NOMO-1 (cell line): ENCODE measurements around the gene ITPK1.

ENCODE experiments used
- DNase-seq, 2 experiments: peaks; one replicate each; lab custom pipeline; 2025; ENCODE audit not compliant: unreplicated experiment in 2 of 2; lab: John Stamatoyannopoulos, UW

ITPK1 gene

GRCh38 chr14:92930737-92931602, 184.8 kb downstream of the ITPK1 start:
- no peak for DNase-seq

GRCh38 chr14:92929689-92930608, 185.8 kb downstream of the ITPK1 start:
- DNase-seq = no peak

GRCh38 chr14:92928961-92929688, 186.6 kb downstream of the ITPK1 start:
- DNase-seq = no peak

GRCh38 chr14:92928258-92928629, 187.5 kb downstream of the ITPK1 start:
- no peak for DNase-seq

- no peak for DNase-seq
Measured at GRCh38 chr14:92927349-92928257, 188.1 kb downstream of the ITPK1 start.

GRCh38 chr14:92926931-92927330, 188.8 kb downstream of the ITPK1 start:
- DNase-seq = no peak

- DNase-seq = no peak
Measured at GRCh38 chr14:92926180-92926845, 189.4 kb downstream of the ITPK1 start.

GRCh38 chr14:92925446-92925845, 190.3 kb downstream of the ITPK1 start:
- no peak for DNase-seq

- DNase-seq = no peak
Measured at GRCh38 chr14:92924247-92924646, 191.5 kb downstream of the ITPK1 start.

- no peak for DNase-seq
Measured at GRCh38 chr14:92923744-92924103, 192.0 kb downstream of the ITPK1 start.

GRCh38 chr14:92922883-92923743, 192.6 kb downstream of the ITPK1 start, which contains the start of gene CHGA:
TSS of gene CHGA (plus strand) at chr14:92923150. CDS start at chr14:92923360, 210 bp downstream.
- DNase-seq = peak; percentile 19 to 29

- no peak for DNase-seq
Measured at GRCh38 chr14:92922155-92922735, 193.5 kb downstream of the ITPK1 start.

- DNase-seq = no peak
Measured at GRCh38 chr14:92920001-92920400, 195.7 kb downstream of the ITPK1 start.

- no peak for DNase-seq
Measured at GRCh38 chr14:92917956-92918355, 197.8 kb downstream of the ITPK1 start.

GRCh38 chr14:92917041-92917940, 198.4 kb downstream of the ITPK1 start:
- DNase-seq = no peak

- no peak for DNase-seq
Measured at GRCh38 chr14:92916201-92916600, 199.5 kb downstream of the ITPK1 start.

- peak in 1 of 2 experiments; percentile 49 for DNase-seq
Measured at GRCh38 chr14:92914087-92914656, 201.6 kb downstream of the ITPK1 start.
